GM18870 (cell line): ENCODE measurements around the gene GFY.

Experiments used
- ATAC-seq: cut with Tn5 transposase; IDR thresholded peaks from one replicate; pipeline ENCODE4 v1.9.1; 2021; ENCODE audit warnings: moderate library complexity; ENCODE audit not compliant: unreplicated experiment

GFY gene

GRCh38 chr19:49407482-49408015, 17.6 kb upstream of the GFY start:
- ATAC-seq, result no peak

- ATAC-seq, result no peak
Observed at GRCh38 chr19:49408816-49409440, 16.3 kb upstream of the GFY start.

GRCh38 chr19:49409441-49410029, 15.7 kb upstream of the GFY start:
- ATAC-seq, result no peak

GRCh38 chr19:49411681-49412326, 13.4 kb upstream of the GFY start:
- ATAC-seq, result no peak

- ATAC-seq, result no peak
Observed at GRCh38 chr19:49413348-49413747, 11.8 kb upstream of the GFY start.

- ATAC-seq, result no peak
Observed at GRCh38 chr19:49414256-49414655, 10.9 kb upstream of the GFY start.

GRCh38 chr19:49415102-49415809, 9.9 kb upstream of the GFY start:
- ATAC-seq, result no peak

GRCh38 chr19:49415810-49416200, 9.4 kb upstream of the GFY start:
- no peak for ATAC-seq

- ATAC-seq, result no peak
Observed at GRCh38 chr19:49417088-49417487, 8.1 kb upstream of the GFY start.

GRCh38 chr19:49418511-49418910, 6.7 kb upstream of the GFY start:
- no peak for ATAC-seq

GRCh38 chr19:49419173-49419572, 6.0 kb upstream of the GFY start:
- ATAC-seq, result no peak

- no peak for ATAC-seq
Observed at GRCh38 chr19:49420227-49420626, 5.0 kb upstream of the GFY start.

- no peak for ATAC-seq
Observed at GRCh38 chr19:49421039-49421877, 3.9 kb upstream of the GFY start.

- ATAC-seq, result no peak
Observed at GRCh38 chr19:49421878-49422202, 3.3 kb upstream of the GFY start.

- no peak for ATAC-seq
Observed at GRCh38 chr19:49422407-49423070, 2.6 kb upstream of the GFY start.

GRCh38 chr19:49423071-49423984, 1.9 kb upstream of the GFY start, which contains the start of gene PTH2:
Gene PTH2, minus strand, starts transcription at chr19:49423441. Its CDS starts 102 bp downstream, at chr19:49423339.
- ATAC-seq, result no peak

- no peak for ATAC-seq
Observed at GRCh38 chr19:49423985-49424303, 1.2 kb upstream of the GFY start.

GRCh38 chr19:49425922-49426592, 869 bp downstream of the GFY start:
- ATAC-seq, result no peak

GRCh38 chr19:49427339-49427738, 2.2 kb downstream of the GFY start:
- no peak for ATAC-seq
